Gastrocnemius medialis (tissue), 4 donors: ENCODE measurements around the gene CAPN13. TPM values are rescaled to one million over a fixed set of nuclear protein-coding genes. Genes with fewer than 3 reads are reported as not detected.

Source experiments
- ATAC-seq, 2 donors: fragments of 150-250 bp; one replicate each; pipeline ENCODE4 v1.9.1; 2016
- DNase-seq, 2 donors: peaks; one replicate each; pipeline ENCODE4 v3.0.0-alpha.2; 2019
- H3K27ac ChIP-seq, 4 donors: fragments of 200-600 bp; sonication (generic); 1 replicate in 1 of 4; 2 replicates in 3 of 4; pipeline ENCODE4 v1.5.1; 2016 to 2018; ENCODE audit warnings: mild to moderate bottlenecking in 2 of 4, moderate library complexity in 1 of 4
- H3K27me3 ChIP-seq, 3 donors: fragments of 200-600 bp; sonication (generic) in 2 of 3; 1 replicate in 1 of 3; 2 replicates in 2 of 3; pipeline versions ENCODE4 v1.5.1 to v1.6.0; 2016 to 2019; ENCODE audit warnings: mild to moderate bottlenecking in 1 of 3, moderate library complexity in 1 of 3
- H3K36me3 ChIP-seq, 2 donors: fragments of 200-600 bp; sonication (generic) in 1 of 2; one replicate each; pipeline ENCODE4 v1.5.1; 2017 to 2018
- H3K4me1 ChIP-seq, 2 donors: fragments of 200-600 bp; sonication (generic) in 1 of 2; one replicate each; pipeline ENCODE4 v1.5.1; 2016 to 2017; ENCODE audit warnings: mild to moderate bottlenecking in 2 of 2
- H3K4me3 ChIP-seq, 4 donors: fragments of 200-600 bp; sonication (generic) in 3 of 4; 1 replicate in 1 of 4; 2 replicates in 3 of 4; pipeline ENCODE4 v1.5.1; 2016 to 2019; ENCODE audit warnings: mild to moderate bottlenecking in 2 of 4
- H3K9me3 ChIP-seq, 3 donors: fragments of 200-600 bp; sonication (generic) in 2 of 3; 1 replicate in 1 of 3; 2 replicates in 2 of 3; pipeline ENCODE4 v1.5.1; 2016 to 2019
- POLR2A ChIP-seq, 2 donors: fragments of 450-650 bp; IDR thresholded peaks; one replicate each; pipeline ENCODE4 v1.6.1; 2017; ENCODE audit warnings: antibody characterized with exemption in 2 of 2, mild to moderate bottlenecking in 2 of 2, moderate library complexity in 2 of 2
- in situ Hi-C, 4 donors: fragments of 200-750 bp; cut with MboI; loops; one replicate each; pipeline versions ENCODE4 v1.15.0 to v1.8.0; 2017; ENCODE audit warnings: low sequenced_read_pairs in 4 of 4
- intact Hi-C: fragments of 100-400 bp; cut with DNase I; formaldehyde crosslinking; loops from one replicate; pipeline ENCODE4 v1.15.1; 2023; ENCODE audit warnings: low total_unique reads
- total RNA-seq, 4 donors: library from RNA; depleted of rRNA; stranded (reverse); fragments of >200 nt; gene quantifications; one replicate each; pipeline versions ENCODE4 v1.1.0 to v1.2.3, GENCODE V29; 2016
- TF ChIP-seq, protein P1 (sequence below), 5 experiments: fragments of 450-650 bp in 3 of 5; fragments of 200-600 bp in 2 of 5; sonication (generic) in 2 of 5; IDR thresholded peaks in 4 of 5; conservative IDR thresholded peaks in 1 of 5; 1 replicate in 4 of 5; 2 replicates in 1 of 5; pipeline ENCODE4 v1.5.1; 2016 to 2019; ENCODE audit warnings: antibody characterized with exemption in 5 of 5, mild to moderate bottlenecking in 3 of 5, moderate library complexity in 3 of 5

Gene CAPN13
- total RNA-seq, 4 donors from 2014 or later = 0.53 TPM; not detected in 3

DNA sequence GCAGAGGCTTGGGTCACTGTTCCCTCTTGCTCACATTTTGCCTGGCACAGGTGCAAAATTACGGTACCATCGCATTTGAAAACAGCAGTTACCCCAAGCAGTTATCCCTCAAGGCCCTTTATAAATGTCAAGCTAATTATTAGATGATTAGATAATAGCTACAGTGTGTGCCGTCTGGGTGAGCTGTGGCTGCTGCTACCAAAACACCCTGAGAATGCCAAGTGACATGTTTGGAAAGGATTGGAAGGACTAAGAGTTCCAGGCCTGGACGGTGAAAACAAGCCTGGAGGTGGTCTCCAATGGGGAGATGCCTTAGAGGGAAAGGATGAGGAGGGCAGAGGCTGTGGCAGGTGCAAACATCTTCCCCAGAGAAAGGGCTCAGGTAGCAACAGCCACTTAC is 120.6 kb downstream of the CAPN13 start:
- H3K36me3 ChIP-seq = no peaks in the 10 kb centered on the region
- H3K9me3 ChIP-seq = no peaks in the 10 kb centered on the region
- H3K27me3 ChIP-seq = no peaks in the 10 kb centered on the region
- H3K4me1 ChIP-seq = peaks cover 14 to 21% of the 10 kb centered on the region in 2 donors
- TF ChIP-seq POLR2A (IDR thresholded peaks at IDR 0.05) = no peak
- TF ChIP-seq, protein P1, sequence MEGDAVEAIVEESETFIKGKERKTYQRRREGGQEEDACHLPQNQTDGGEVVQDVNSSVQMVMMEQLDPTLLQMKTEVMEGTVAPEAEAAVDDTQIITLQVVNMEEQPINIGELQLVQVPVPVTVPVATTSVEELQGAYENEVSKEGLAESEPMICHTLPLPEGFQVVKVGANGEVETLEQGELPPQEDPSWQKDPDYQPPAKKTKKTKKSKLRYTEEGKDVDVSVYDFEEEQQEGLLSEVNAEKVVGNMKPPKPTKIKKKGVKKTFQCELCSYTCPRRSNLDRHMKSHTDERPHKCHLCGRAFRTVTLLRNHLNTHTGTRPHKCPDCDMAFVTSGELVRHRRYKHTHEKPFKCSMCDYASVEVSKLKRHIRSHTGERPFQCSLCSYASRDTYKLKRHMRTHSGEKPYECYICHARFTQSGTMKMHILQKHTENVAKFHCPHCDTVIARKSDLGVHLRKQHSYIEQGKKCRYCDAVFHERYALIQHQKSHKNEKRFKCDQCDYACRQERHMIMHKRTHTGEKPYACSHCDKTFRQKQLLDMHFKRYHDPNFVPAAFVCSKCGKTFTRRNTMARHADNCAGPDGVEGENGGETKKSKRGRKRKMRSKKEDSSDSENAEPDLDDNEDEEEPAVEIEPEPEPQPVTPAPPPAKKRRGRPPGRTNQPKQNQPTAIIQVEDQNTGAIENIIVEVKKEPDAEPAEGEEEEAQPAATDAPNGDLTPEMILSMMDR (IDR thresholded peaks at IDR 0.05 in 4 of 5, conservative IDR thresholded peaks at IDR 0.05 in 1 of 5) = no peak
- DNase-seq (no peak), ATAC-seq (no peak)
- no peak overlapping the region for H3K4me3 ChIP-seq
- intact Hi-C loops = no loop called here
- H3K27ac ChIP-seq = no peak overlapping the region
- in situ Hi-C loops = no loop called here

DNA sequence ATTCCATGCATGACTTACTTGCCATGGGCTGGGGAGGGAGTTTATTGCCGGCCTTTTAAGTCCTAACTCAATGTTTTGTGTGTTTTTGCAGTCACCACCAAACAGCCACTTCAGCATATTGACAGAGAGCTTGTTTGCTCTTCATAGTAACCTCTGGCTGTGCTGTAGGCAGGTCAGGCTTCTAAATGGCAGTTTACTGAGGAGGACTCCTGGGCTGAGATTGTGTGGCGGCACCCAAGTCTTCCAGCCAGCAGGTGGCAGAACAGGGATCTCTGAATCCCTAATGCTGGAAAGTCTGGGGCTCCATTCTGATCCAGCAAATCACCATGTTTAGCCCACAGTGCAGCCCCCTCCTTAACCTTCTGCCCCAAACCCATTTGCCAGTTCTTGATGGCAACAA is 121.2 kb downstream of the CAPN13 start:
- DNase-seq (no peak), ATAC-seq (no peak)
- in situ Hi-C loops = no loop called here
- H3K36me3 ChIP-seq = no peaks in the 10 kb centered on the region
- intact Hi-C loops = no loop called here
- peaks cover 14 to 21% of the 10 kb centered on the region in 2 donors for H3K4me1 ChIP-seq
- H3K4me3 ChIP-seq = no peak overlapping the region
- no peaks in the 10 kb centered on the region for H3K27me3 ChIP-seq
- no peaks in the 10 kb centered on the region for H3K9me3 ChIP-seq
- no peak for TF ChIP-seq POLR2A (IDR thresholded peaks at IDR 0.05)
- TF ChIP-seq, protein P1 (IDR thresholded peaks at IDR 0.05 in 4 of 5, conservative IDR thresholded peaks at IDR 0.05 in 1 of 5) = no peak
- H3K27ac ChIP-seq = no peak overlapping the region

DNA sequence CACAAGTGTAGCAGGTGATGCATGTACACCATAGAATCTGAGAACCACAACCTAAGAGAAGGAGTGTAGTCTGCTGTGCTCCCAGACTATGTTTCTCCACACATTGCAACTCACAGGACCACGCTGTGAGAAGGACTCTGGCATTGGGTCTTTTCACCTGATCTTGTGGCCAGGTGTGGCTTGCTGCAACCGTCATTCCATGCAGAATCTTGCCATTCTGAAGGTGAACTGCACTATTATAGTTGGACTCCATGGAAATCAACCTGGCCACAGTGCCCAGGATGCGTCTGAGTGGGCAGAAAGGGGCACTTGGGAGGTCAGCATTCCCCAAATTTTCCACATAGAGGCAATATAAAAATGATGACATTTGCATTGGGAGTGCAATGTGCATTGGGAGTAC is 122.2 kb downstream of the CAPN13 start:
- intact Hi-C loops (no loop called here), in situ Hi-C loops (no loop called here)
- no peaks in the 10 kb centered on the region for H3K36me3 ChIP-seq

DNA sequence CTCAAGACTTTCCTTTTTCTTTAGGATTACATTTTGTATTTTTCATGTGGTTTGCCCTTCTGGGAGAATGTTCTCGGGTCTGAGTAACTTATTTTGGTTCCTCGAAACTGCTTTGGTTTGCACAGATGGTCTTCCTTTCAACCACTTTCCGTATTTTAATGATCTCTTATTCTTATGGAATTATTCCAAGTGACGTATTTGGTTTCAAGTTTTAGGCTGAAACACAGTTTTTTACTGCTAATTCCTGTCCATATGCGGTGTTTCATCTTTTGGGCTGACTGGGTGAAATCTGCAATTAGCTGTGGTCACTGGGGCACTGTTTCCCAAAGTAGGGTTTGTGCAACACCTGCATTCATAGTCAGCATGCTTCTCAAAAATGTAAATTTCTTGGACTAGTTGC is 122.7 kb downstream of the CAPN13 start:
- Histone ChIP-seq H3K4me1 (peaks cover 8 to 14% of the 10 kb centered on the region in 2 donors), H3K36me3 (no peaks in the 10 kb centered on the region), H3K27ac (no peak overlapping the region), H3K9me3 (no peaks in the 10 kb centered on the region), H3K4me3 (no peak overlapping the region), H3K27me3 (no peaks in the 10 kb centered on the region)
- in situ Hi-C loops = no loop called here
- TF ChIP-seq POLR2A (IDR thresholded peaks at IDR 0.05) = no peak
- TF ChIP-seq, protein P1 (IDR thresholded peaks at IDR 0.05 in 4 of 5, conservative IDR thresholded peaks at IDR 0.05 in 1 of 5) = no peak
- DNase-seq (no peak), ATAC-seq (no peak)
- intact Hi-C loops = no loop called here

More for the DNA sequence above, 122.2 kb downstream of the CAPN13 start:
- Histone ChIP-seq H3K4me3 (no peak overlapping the region), H3K9me3 (no peaks in the 10 kb centered on the region), H3K27ac (no peak overlapping the region), H3K4me1 (peaks cover 12 to 19% of the 10 kb centered on the region in 2 donors), H3K27me3 (no peaks in the 10 kb centered on the region)
- TF ChIP-seq POLR2A (IDR thresholded peaks at IDR 0.05) = no peak
- TF ChIP-seq, protein P1 (IDR thresholded peaks at IDR 0.05 in 4 of 5, conservative IDR thresholded peaks at IDR 0.05 in 1 of 5) = no peak
- ATAC-seq (no peak), DNase-seq (no peak)

DNA sequence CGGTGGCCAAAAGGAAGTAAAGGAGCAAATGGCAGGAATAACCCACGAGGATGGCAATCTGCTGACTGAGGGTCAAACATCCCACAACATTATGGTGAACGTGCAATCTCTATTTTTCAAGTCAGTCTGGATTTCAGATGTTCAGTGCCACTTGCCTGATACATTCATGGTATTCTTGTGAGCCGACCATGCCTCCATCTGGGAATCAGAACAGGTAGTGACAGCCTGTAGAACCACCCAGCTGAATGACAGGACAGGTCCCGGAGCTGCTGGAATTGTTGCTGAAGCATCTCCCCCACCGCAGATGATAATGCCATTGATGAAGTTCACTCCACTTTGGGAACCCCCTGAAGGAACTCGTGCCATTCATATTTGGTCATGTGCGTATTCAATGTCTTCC is 123.2 kb downstream of the CAPN13 start:
- intact Hi-C loops = no loop called here
- Histone ChIP-seq H3K27me3 (no peaks in the 10 kb centered on the region), H3K9me3 (no peaks in the 10 kb centered on the region), H3K4me3 (no peak overlapping the region), H3K36me3 (no peaks in the 10 kb centered on the region), H3K4me1 (peaks cover 3 to 9% of the 10 kb centered on the region in 2 donors), H3K27ac (no peak overlapping the region)
- ATAC-seq (no peak), DNase-seq (no peak)
- in situ Hi-C loops = no loop called here
- TF ChIP-seq, protein P1 (IDR thresholded peaks at IDR 0.05 in 4 of 5, conservative IDR thresholded peaks at IDR 0.05 in 1 of 5) = no peak
- TF ChIP-seq POLR2A (IDR thresholded peaks at IDR 0.05) = no peak
